ENCODE measurements around the gene TRIM15. TPM values are rescaled to one million over a fixed set of nuclear protein-coding genes. Genes with fewer than 3 reads are reported as not detected.

TRIM15 gene
- total RNA-seq, 1 experiment from 2014 or later, result 6.5 TPM

Other genes starting within 250 kb of the TRIM15 start
- 251 TPM for gene HLA-A, start 221.0 kb upstream of the TRIM15 start, total RNA-seq (2021; ENCODE audit: unreplicated experiment)
- 42.6 TPM for gene POLR1H, start 102.3 kb upstream of the TRIM15 start, total RNA-seq (2021; ENCODE audit: unreplicated experiment)
- 29.3 TPM for gene PPP1R11, start 96.3 kb upstream of the TRIM15 start, total RNA-seq (2021; ENCODE audit: unreplicated experiment)
- gene RNF39, start 87.8 kb upstream of the TRIM15 start, total RNA-seq (2021; ENCODE audit: unreplicated experiment), result 0.22 TPM
- gene TRIM31, start 50.5 kb upstream of the TRIM15 start, total RNA-seq (2021; ENCODE audit: unreplicated experiment), result not detected
- gene TRIM40, start 27.4 kb upstream of the TRIM15 start, total RNA-seq (2021; ENCODE audit: unreplicated experiment), result not detected
- 0.98 TPM for gene TRIM10, start 2.3 kb upstream of the TRIM15 start, total RNA-seq (2021; ENCODE audit: unreplicated experiment)
- gene TRIM26, start 49.9 kb downstream of the TRIM15 start, total RNA-seq (2021; ENCODE audit: unreplicated experiment), result 32.2 TPM
- gene TRIM39, start 163.4 kb downstream of the TRIM15 start, total RNA-seq (2021; ENCODE audit: unreplicated experiment), result 11.2 TPM
- gene RPP21, start 181.6 kb downstream of the TRIM15 start, total RNA-seq (2021; ENCODE audit: unreplicated experiment), result 70.4 TPM

All from HCT116 (cell line).